Measurements from ENCODE around the gene SCCPDH.
A peak's percentile ranks its signal among the peaks of the same experiment; 100 is the strongest.

SCCPDH gene, protein sequence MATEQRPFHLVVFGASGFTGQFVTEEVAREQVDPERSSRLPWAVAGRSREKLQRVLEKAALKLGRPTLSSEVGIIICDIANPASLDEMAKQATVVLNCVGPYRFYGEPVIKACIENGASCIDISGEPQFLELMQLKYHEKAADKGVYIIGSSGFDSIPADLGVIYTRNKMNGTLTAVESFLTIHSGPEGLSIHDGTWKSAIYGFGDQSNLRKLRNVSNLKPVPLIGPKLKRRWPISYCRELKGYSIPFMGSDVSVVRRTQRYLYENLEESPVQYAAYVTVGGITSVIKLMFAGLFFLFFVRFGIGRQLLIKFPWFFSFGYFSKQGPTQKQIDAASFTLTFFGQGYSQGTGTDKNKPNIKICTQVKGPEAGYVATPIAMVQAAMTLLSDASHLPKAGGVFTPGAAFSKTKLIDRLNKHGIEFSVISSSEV

DNA sequence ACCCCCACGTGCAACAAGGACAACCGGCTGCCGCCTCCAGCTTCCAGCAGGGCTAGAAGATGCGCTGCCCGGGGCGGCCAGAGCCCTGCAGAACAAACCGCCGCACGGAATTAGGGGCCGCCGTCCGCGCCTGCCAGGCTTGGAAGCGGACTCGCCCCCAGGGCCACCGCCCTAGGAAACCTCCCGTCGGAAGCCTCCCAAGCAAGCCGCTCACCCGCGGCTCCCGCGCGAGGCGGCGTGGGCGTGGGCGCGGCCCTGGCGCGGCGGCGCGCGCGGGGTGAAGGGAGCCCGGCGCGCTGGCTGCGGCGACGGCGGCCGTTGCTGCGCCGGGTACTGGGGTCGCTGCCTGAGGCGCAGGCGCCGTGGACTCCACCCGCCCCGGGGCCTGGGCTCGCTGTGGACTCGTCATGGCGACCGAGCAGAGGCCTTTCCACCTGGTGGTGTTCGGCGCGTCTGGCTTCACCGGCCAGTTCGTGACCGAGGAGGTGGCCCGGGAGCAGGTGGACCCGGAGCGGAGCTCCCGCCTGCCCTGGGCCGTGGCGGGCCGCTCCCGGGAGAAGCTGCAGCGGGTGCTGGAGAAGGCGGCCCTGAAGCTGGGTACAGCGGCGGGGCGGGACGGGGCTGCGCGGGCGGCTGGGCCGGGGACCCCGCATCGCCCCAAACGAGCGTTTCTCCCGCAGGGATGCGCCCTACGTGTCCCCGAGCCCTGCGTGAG, at the start of gene SCCPDH:
Gene SCCPDH, plus strand, starts transcription at position 394 of the 715 bp plus-strand sequence. Its CDS starts 14 bp downstream, at position 408.
- DNase-seq: peak; percentile 45

DNA sequence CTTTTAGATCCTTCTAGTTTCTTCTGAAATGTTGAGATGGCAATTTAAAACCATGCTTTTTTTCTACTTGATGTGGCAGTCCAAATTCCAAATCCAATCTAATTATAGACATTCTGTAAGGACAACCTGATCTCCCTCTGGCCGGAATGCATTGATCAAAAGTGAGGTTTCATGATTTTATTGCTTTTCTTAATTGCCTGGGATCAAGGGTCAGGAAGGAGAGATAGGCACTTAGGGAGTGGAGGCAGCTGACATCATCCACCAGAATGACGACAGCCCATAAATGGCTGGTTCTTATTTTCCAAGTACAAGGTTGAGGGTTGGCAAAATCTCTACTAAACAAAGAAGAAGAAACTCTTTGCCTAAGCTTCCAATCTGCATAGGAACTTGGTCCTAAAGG, 46.4 kb upstream of the SCCPDH start:
- DNase-seq: no peak

DNA sequence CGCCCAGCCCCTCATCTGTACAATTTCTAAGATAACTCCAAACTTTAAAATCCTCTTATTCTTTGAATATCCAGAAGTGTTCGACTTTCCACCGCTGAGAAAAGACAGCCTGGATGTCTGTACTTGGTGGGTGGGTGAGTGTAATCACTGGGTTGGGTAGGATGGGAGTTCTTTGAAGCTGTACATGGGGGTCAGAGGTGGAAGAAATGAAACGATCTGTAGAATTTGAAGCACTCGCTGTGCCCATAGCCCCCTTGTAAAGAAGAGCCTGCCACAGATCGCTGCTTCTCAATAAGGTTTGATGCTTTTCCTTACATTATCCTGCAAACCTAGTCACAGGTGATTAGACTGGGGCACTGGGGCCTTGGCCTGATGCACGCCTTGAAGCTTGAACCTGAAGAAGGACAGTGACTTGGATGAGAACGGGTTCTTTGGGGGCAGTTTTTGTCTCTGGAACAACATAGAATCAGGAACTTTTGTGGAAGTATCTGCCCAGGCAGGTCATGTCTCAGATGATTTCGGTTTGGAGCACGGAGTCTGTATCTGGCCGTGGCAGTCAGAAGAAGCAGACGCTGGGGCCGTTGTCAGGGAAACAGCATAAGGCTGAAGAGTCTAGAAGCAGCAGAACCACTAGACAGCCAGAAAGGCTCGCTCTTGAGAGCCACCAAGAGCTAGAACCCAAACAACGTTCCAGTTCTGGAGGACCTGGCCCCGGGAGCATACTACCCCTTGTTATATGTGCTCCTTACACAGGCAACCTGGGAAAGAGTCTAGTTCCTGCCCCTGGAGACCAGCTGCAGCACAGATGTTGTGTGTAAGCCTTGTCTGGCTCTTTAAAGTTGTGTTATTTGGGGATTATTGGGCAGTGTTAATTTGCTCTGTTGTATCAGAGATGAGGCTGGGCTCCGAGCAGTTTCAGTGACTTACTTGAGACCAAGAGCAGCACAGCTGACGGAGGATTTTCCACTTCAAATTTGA, 45.1 kb upstream of the SCCPDH start:
- no peak for DNase-seq

DNA sequence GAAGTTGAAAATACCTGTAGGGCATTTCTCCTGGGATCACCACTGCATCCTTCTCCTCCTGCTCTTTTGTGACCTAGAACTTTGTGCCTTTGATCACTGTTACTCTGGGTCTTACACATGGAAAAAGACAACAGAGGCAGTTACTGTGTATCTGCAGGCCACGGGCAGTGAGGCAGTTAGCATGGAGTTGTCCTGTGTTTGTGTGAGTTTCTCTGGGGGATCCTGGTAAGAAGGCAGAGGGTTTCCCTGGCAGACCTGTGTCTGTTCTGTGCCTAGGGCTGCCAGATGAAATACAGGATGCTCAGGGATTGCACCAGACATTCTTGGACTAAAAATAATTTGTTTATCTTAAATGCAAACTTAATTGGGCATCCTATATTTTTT, 44.4 kb upstream of the SCCPDH start:
- no peak for DNase-seq

DNA sequence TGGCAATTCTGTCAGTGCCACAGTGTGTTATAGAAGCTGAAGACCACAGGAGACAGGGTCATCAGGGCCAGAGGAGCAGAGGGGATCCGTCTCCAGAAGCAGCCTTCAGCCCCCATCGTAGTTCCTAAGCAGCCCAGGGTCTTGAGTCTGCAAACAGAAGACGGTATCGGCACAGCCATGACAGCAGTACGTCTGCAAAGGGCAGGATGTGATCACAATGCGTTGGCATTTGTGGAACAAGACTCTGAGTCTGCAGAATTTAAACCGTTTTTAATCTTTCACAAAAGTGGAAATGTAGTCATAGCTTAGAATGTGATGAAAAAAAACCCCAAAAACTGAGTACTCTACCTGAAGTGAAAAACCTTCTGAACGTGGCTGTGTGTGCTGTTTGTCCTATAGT, 44.0 kb upstream of the SCCPDH start:
- DNase-seq: no peak

DNA sequence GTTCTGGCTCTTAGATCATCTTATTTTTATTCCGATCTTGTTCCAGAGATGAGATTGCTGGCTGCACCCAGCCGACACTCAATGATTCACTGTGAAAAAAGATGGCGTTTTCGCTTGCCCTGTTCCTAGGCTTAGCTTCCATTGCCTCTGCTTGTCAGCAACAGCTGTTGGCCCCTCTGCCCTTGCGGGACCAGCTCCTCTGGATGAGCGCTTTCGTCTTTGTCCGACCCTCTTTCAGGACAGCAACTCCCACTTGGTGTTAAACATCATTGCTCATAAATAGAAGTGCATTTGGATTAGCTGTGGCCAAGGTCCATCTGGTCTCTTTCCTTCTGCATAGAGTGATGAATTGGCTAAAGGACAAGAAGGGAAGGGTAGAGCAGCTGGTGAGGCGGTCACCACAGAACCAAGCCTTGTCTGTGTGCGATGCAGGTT, 43.5 kb upstream of the SCCPDH start:
- DNase-seq: no peak

DNA sequence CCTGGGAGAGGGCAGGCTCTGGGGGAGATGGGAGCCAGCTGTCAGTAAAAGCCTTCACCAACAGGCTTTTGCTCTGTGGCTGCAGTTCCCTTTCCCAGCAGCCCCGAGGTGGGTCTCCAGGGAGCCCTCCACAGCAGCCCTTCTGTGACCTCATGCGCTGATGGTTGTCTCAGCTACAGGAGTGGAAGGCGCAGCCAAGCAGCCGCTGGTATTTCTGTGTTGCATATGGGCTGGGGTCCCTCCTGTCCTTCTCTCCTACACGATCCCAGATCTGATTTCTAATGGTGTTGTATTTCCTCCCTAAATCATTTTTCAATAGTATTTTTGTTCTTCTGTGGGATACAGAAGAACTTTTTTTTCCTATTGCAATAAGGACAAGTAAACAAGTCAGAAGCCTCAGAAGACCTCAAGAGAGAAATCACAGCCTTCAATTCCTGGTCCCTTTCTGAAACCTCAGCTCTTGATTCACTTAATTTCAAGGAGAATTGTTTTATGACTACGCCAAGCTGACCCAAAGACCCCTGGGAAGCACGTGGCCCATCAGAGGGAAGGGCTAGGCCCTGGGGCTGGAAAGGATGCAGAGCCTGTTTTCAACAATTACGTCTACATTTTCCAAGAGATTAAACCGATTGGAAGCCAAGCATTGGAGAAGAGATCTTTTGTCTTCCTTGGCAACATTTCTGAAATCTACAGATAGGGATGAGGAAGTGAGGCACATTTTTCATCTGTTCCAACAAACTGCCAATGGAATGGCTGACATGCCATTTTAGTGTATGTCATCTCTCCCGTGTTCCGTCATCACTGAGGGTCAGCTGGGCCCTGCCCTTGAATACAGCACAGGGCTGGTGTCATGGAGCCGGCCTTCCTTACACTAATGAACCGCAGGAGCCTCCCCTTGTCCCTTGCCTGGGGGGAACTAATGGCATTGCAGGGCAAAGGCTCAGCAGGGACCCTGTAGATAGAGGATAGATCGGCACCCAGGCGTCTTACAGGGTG, 42.0 kb upstream of the SCCPDH start:
- DNase-seq: no peak

DNA sequence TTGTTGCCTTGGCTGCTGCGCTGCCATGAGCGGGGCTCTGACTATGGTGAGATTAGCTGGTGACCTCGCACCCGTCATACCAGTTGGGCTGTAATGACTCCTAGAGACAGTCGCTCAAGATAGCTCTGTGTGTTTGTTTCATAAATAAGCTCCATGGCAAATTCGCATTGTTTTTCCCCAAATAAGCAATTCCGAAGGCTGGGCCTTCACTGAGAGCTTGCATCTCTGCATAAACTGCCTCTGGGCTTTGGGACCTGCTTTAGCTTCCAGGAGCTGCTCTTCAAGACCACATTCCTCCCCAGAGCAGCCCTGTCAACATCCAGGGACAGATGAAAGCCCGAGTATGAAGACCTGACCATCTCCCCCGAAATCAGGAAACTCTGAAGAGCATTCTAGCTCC, 40.7 kb upstream of the SCCPDH start:
- no peak for DNase-seq

DNA sequence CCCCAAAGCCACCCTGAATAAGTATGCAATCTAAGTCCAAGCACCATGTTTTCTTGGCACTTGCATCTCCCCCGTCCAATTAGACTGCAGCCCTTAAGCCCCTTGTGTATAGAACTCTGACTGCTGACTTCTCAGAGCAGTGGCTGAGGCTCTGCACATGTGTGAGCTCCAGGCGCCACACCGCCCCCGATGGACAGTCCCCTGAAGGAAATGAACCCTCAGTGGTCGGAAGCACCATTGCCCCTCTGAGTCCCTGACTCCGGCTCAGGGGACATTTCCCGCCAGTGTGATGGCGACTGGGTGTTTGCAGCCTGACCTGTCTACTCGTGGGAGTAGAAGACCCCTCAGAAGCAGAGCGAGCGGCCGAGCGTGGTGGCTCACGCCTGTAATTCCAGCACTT, 37.2 kb upstream of the SCCPDH start:
- DNase-seq: no peak

DNA sequence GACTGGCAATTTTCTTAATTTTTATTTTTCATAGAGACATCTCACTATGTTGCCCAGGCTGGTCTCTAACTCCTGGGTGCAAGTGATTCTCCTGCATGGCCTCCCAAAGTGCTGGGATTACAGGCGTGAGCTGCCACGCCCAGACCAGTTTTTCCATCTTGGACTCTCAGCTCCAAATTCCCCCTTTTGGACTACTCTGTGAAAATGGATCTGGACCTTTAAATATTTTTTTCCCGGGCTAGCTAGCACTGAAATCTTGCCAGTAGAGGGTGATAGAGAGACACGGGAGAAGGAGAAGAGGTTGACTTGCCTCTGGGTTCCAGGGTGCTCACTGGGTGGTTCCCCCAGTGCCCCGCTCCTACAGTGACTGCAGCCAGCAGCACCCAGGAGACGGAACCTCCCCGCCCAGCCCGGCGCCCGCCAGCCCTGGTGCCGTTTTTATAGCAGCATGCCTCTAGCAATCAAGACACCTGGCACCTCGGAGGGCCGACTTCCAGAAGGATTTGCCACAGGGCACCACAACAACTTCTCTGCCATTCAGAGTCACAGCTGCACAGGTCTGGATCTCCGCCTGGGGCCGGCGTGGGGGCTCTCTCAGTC, 34.7 kb upstream of the SCCPDH start:
- peak; percentile 63 for DNase-seq

DNA sequence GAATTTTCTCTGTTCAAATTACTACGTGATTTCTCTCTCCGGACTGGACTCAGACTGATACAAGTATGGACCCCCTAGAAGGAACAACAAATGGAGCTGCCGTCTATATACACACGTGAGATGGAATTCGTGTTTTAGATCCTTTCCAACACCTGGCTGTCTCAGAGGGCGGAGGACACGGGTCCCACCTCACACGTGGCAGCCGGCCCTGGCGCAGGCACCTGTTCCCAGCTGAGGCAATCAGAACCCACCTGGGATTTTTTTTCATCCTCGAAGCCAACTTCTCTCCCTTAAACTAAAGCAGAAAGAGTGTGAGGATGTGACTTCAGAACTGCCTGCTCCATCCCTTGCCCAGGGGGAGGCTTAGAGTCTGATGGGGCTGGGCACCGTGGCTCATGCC, 34.1 kb upstream of the SCCPDH start:
- DNase-seq: no peak

DNA sequence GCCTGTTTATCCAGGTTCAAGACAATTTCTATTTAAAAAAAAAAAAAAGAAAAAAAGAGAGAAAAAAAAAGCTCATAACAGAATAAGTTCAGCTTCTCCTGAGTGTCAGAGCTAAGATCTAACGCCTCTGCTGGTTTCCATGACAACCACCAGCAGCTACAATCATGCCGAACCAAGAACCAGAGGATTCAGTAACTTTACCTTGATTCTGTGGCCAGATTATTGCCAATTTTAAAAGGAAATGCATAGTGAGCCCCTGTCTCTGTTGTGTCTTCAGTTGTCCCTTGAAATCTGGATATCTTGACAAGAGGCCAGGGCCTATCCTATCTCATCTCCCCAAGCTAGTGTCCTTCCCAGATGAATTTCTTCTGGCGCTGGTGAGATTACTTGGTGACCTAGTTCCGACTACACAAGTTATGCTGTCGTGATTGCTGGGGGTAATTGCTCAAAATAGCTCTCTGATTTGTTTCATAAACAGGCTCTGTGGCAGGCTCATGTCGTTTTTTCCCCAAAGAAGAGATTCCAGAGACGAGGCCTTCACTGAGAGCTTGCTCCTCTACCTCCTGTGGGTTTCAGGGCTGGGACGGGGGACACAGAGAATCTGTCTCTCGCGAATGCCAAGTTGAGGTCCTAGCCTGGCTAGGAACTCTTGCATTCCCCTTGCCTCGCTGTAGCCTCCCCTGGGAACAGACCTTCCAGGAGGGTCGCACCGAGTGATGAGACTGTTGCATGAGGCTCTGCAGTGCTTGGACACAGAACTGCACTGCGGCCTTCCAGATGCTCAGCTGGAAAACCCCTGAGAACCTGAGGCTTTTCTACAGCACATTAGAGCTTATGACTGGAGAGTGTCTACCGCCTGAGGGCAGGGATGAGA, 32.4 kb upstream of the SCCPDH start:
- no peak for DNase-seq

DNA sequence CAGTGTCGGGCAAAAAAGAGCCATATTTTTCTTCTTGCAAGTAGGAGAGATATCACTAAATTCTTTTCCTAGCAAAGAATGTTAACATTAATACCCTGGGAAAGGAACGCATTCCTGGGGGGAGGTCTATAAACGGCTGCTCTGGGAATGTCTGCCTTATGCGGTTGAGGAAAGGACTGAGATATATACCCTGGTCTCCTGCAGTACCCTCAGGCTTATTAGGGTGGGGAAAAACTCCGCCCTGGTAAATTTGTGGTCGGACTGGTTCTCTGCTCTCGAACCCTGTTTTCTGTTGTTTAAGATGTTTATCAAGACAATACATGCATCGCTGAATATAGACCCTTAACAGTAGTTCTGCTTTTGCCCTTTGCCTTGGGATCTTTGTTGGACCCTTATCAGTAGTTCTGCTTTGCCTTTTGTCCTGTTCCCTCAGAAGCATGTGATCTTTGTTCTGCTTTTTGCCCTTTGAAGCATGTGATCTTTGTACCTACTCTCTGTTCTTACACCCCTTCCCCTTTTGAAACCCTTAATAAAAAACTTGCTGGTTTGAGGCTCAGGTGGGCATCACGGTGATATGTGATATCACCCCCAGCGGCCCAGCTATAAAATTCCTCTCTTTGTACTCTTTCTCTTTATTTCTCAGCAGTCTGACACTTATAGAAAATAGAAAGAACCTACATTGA, 29.9 kb upstream of the SCCPDH start:
- DNase-seq: peak; percentile 66

DNA sequence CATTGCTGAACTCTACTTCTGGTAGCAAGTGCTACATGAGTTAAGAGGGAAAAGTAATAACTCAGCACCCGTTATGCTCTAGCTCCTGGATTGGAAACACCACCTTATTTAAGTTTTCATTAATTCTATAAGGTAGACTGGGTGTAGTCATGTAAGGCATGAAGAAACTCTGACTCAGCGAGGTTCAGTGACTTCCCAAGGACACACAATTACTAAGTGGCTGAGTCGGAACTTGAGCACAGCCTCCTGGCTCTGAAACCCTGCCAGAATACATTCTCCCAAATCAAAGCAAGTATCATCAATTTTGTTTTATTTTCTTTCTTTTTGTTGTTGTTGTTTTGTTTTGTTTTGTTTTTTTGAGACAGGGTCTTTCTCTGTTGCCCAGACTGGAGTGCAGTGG, 29.1 kb upstream of the SCCPDH start:
- DNase-seq: no peak

DNA sequence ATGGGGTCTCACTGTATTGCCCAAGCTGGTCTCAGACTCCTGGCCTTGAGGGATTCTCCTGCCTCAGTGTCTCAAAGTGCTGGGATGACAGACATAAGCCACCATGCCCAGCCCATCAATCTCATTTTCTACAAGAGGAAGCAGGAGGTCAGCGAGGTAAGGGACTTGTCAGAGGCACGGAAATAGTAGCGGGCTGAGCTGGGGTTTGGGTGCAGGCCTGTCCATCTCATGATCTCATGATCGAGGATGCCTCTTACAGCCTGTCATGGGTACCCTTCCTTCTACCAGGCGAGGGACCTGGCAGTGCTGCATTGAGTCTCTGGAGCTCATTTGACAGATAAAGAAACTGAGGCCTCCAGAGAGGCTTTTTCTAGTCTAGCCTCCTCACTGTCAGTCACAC, 28.5 kb upstream of the SCCPDH start:
- DNase-seq: no peak

DNA sequence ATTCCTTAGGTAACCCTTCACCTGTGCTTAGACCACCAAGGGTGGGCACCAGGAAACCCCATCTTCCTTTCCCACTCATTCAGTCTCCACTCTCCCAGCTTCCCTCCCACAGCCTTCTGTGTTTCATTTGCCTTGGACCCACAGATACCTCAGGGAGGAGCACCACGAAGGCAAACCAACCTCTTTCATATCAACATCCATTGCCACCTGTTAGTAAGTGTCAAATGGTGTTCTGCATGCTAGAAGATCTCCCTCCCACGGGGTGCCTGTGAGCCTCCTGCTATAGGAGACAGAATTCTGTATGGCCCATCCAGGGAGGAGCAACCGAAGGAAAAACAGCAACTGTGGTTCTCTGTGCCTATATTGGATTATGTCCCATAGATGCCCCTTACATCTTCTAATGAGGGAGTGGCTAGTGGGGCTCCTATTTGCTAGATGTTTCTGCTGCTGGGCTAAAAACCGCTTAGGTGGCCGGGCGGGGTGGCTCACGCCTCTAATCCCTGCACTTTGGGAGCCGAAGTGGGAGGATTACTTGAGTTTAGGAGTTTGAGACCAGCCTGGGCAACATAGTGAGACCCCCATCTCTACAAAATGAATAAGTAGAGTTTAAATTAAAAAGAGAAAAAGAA, 25.6 kb upstream of the SCCPDH start:
- DNase-seq: no peak

DNA sequence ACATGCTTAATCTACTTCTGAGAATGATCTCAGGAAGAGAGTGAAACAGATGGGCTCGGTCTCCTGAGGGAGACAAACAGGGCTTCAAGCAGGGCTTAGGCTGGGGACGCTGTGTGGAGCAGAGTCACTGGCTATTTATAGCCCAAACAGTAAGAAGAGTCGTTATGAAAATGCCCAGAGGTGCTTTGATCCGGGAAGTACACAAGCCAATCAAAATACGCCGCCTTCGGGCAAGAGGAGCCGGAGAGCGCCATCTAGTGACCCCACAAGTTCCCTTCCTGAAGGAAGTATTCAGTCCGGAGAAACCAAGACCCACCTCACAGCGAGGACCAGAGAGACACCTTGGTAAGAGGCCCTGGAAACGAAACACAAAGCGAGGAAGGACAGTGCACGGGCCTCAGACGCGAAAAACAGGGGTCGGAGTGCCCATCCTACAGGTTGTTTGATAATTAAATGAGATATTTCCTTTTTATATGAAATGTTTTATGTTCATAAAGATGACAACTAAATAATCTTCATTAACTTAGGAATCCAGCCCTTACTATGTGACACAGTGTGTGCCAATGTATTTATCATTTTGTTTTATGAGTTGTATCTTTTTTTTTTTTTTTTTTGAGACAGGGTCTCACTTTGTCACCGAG, 25.0 kb upstream of the SCCPDH start:
- DNase-seq: peak; percentile 91

DNA sequence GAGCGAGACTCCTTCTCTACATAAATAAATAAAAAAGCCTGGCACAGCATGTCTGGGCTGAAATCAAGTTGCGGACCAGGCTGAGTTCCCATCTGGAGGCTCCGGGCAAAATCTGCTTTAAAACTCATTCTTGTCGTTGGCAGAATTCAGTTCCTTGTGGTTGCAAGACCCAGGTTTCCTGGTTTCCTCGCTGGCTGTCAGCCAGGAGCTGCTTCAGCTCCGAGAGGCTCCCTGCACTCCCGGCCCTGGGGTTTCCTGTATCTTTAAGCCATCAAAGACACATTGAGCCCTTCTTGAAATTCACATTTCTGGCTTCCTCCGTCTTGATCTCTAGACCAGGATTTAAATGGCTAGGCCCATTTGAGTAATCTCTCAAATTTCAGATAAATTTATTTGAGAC, 20.6 kb upstream of the SCCPDH start:
- peak; percentile 31 for DNase-seq

DNA sequence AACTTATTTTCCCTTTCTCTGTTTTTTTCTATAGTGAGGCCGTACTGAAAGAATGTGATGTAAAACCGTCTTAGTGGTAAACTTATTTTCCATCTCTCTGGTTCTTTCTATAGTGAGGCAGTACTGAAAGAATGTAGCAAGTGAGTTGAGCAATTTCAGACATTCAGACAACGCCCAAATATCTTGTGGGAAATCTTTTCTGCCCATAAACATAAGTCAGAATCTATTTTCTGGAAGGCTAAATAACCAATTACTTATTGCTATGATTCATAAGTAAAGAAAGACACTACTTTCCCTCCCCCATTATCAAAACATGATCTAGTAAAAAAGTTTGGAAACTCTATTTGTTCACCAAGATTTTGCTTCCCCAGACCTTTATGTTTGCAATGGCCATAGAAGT, 18.8 kb upstream of the SCCPDH start:
- no peak for DNase-seq
